CD4-positive, alpha-beta T cell treated with Interferon gamma for 1 hour (primary cell): ENCODE data around the gene LYL1.
"Not testable (repeated sequence)": the region's sequence is repeated elsewhere in the genome, so short reads cannot be mapped to it uniquely, and the experiment has no call there.

Experiments
- DNase-seq: peaks from one replicate; pipeline ENCODE4 v3.0.0-alpha.2; 2020

LYL1 gene

GRCh38 chr19:13102666-13103580, at the start of gene LYL1:
TSS of gene LYL1 (minus strand) at chr19:13102858. CDS start at chr19:13101171, 1,687 bp downstream.
- peak; percentile 72 for DNase-seq

GRCh38 chr19:13151605-13152355, 49.1 kb upstream of the LYL1 start:
- DNase-seq, result peak; percentile 96

- peak; percentile 32 for DNase-seq
Observed at GRCh38 chr19:13150931-13151604, 48.4 kb upstream of the LYL1 start.

- peak; percentile 95 for DNase-seq
Observed at GRCh38 chr19:13150187-13150930, 47.7 kb upstream of the LYL1 start, which contains the start of the genes IER2 and STX10. TSS of gene IER2 (plus strand) at chr19:13150411. CDS start at chr19:13153187, 2,776 bp downstream. TSS of gene STX10 (minus strand) at chr19:13150375. CDS start at chr19:13150173, 202 bp downstream.

- no peak for DNase-seq
Observed at GRCh38 chr19:13149628-13150186, 47.0 kb upstream of the LYL1 start.

GRCh38 chr19:13149173-13149627, 46.5 kb upstream of the LYL1 start:
- DNase-seq, result not testable (repeated sequence)

- peak; percentile 43 for DNase-seq
Observed at GRCh38 chr19:13146763-13147563, 44.3 kb upstream of the LYL1 start.

GRCh38 chr19:13139633-13140311, 37.1 kb upstream of the LYL1 start:
- DNase-seq, result no peak

- DNase-seq, result no peak
Observed at GRCh38 chr19:13138916-13139198, 36.2 kb upstream of the LYL1 start.

GRCh38 chr19:13138171-13138915, 35.7 kb upstream of the LYL1 start:
- DNase-seq, result no peak

- no peak for DNase-seq
Observed at GRCh38 chr19:13137290-13137794, 34.7 kb upstream of the LYL1 start.

GRCh38 chr19:13135068-13136062, 32.7 kb upstream of the LYL1 start:
- no peak for DNase-seq

GRCh38 chr19:13134626-13135025, 32.0 kb upstream of the LYL1 start:
- DNase-seq, result no peak

GRCh38 chr19:13133241-13133870, 30.7 kb upstream of the LYL1 start:
- DNase-seq, result no peak

- peak; percentile 13 for DNase-seq
Observed at GRCh38 chr19:13132471-13133180, 30.0 kb upstream of the LYL1 start.

- no peak for DNase-seq
Observed at GRCh38 chr19:13130886-13131490, 28.3 kb upstream of the LYL1 start.

GRCh38 chr19:13129384-13129783, 26.7 kb upstream of the LYL1 start:
- DNase-seq, result no peak
